Activated CD8-positive, alpha-beta memory T cell treated with anti-CD3 and anti-CD28 coated beads, Interleukin-2, amount 50 U/mL, for 4 hours (primary cell): ENCODE results near the gene GNG7.
"Not testable (repeated sequence)": the region's sequence is repeated elsewhere in the genome, so short reads cannot be mapped to it uniquely, and the experiment has no call there.

Source experiments
- DNase-seq: peaks from one replicate; pipeline ENCODE4 v3.0.0-alpha.2; 2020

GNG7 gene

GRCh38 chr19:2711172-2711874, 8.8 kb upstream of the GNG7 start:
- DNase-seq, result no peak

DNA sequence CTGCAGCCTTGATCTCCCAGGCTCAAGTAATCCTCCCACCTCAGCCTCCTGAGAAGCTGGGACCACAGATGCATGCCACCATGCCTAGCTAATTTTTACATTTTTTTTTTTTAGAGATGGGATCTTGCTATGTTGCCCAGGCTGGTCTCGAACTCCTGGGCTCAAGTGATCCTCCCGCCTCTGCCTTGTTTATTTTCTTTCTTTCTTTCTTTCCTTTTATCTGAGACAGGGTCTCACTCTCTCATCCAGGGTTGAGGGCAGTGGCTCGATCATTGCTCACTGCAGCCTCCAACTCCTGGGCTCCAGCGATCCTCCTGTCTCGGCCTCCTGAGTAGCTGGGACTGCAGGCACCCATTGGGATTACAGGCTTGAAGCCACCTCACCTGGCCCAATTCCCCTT, 3.8 kb upstream of the GNG7 start:
- no peak for DNase-seq

DNA sequence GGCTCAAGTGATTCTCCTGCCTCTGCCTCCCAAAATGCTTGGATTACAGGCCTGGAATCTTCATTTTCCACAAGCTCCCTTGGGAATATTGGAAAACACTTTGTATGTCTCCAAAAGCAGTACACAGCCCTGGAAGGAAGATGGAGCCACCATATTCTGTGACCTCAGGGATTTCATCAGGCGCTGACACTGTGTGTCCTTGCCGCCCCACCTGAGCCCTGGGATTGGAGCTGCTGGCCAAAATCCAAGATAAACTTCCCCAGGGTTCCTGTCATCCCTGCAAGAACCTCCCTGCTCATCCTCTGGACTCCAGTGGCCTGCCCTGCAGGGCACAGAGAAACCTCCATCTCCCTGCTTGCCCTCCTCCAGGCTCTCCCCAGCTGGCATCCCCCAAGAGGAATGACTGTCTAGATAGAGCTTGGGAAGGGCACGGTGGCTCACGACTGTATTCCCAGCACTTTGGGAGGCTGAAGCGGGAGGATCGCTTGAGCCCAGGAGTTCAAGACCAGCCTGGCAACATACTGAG, 1.3 kb upstream of the GNG7 start:
- DNase-seq, result no peak

- no peak for DNase-seq
Observed at GRCh38 chr19:2703077-2703437, 563 bp upstream of the GNG7 start.

DNA sequence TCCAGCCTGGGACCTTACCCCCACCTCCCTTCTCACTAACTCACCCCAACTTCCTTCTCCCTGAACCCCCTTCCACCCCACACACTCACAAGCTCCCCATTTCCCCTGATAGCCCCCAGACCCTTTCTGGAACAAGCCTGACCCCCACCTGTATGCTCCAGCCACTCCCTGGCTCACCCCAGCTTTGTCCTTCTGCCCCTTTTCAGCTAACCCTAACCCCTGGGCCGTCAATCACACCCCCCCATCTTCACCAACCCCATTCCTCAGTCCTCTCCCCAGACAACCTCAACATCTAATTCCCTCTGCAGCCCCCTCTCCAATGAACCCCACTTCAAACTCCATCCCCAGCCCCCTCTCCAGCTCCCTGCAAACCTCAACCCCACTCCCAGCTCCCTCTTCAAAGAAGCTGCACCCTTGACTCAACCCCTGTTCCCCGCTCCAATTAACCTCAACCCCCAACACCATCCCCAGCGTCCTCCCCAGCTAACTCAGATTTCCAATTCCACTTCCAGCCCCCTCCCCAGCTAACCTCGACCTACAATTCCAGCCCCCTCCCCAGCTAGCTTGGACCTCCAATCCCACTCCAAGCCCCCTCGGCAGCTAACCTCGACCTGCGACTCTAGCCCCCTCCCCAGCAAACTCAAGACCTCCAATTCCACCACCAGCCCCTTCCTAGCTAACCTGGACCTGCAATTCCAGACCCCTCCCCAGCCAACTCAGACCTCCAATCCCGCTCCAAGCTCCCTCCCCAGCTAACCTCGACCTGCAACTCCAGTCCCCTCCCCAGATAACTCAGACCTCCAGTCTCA, 929 bp downstream of the GNG7 start:
- DNase-seq, result no peak

GRCh38 chr19:2700660-2701360, 1.7 kb downstream of the GNG7 start:
- DNase-seq, result no peak

GRCh38 chr19:2699413-2700140, 2.9 kb downstream of the GNG7 start:
- DNase-seq, result no peak

- DNase-seq, result no peak
Observed at GRCh38 chr19:2694196-2694595, 8.3 kb downstream of the GNG7 start.

- DNase-seq, result no peak
Observed at GRCh38 chr19:2693492-2694160, 8.9 kb downstream of the GNG7 start.

DNA sequence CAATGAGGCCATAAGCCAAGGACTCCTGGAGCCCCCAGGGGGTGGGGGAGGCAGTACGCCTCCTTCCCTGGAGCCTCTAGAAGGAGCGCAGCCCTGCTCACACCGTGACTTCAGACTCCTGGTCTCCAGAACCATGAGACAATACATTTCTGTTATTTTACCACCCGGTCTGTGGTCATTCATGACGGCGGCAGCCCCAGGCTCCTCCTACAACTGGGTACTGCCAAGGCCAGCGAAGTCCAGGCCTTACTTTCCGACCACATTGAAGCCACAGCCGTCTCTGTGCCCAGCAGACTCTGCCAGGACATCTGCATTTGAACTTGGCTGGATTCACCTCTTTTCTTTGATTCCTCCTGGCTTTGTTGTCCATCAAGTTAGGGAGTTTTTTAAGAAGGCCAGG, 10.5 kb downstream of the GNG7 start:
- DNase-seq, result no peak

GRCh38 chr19:2690856-2691255, 11.6 kb downstream of the GNG7 start:
- no peak for DNase-seq

- DNase-seq, result no peak
Observed at GRCh38 chr19:2686360-2686759, 16.1 kb downstream of the GNG7 start.

- no peak for DNase-seq
Observed at GRCh38 chr19:2685204-2685704, 17.2 kb downstream of the GNG7 start.

GRCh38 chr19:2683430-2684003, 19.0 kb downstream of the GNG7 start:
- DNase-seq, result no peak

- no peak for DNase-seq
Observed at GRCh38 chr19:2680808-2681207, 21.7 kb downstream of the GNG7 start.

DNA sequence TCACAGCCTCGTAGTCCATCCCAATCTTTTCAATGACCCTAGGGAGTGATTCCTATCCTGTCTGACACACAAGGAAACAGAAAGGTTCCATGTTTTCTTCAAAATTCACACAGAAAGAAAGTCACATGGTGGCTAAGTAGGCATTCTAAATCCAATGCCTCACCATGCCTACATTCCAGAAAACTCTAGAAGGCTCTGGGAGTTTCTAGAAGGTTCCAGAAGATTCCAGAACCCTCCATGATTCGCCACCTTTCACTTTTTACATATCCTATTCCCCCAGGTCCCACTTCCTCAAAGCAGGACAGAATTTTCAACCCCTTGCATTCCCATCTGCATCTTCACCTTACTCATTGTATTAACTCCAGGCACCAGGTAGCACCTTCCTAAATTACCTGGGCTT, 23.1 kb downstream of the GNG7 start:
- no peak for DNase-seq

DNA sequence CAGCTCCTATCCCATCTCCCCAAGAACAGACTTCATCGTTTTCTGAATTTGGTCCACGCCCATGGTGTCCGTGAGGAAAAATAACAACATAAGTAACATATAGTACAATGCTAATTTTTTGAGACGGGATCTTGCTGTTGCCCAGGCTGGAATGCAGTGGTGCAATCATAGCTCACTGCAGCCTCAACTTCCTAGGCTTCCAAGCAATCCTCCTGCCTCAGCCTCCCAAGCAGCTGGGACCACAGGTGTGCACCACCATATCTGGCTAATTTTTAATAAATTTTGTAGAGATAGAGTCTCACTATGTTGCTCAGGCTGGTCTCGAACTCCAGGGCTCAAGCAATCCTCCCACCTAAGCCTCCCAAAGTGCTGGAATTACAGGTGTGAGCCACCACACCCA, 23.5 kb downstream of the GNG7 start:
- DNase-seq, result not testable (repeated sequence)

DNA sequence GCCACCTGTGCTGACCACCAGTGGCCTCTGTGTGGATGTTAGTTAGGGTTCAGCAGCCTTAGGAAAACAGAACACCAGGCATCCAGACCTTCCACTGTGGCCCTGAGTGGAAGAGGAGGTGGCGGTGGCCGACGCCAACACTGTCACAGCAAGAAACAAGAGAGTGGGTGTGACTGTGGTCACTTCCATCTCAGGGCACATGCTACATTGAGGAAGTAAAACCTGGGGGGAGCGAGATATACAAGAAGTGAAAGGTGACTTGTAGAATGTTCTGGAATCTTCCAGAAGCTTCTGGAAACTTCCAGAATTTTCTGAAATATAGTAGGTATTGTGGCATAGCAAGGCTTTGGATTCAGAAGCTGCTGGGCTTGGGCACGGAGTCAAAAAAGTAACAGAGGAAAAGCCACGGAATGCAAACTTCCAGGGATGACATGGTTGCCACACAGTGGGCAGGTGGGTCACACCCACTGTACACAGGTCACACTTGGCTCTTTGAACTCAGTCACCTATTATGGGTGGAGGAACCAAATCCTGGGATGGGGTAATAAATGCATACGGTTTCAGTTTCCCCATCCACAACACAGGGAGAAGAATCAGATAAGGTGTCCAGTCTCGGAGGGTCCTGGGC, 24.3 kb downstream of the GNG7 start:
- DNase-seq, result no peak

DNA sequence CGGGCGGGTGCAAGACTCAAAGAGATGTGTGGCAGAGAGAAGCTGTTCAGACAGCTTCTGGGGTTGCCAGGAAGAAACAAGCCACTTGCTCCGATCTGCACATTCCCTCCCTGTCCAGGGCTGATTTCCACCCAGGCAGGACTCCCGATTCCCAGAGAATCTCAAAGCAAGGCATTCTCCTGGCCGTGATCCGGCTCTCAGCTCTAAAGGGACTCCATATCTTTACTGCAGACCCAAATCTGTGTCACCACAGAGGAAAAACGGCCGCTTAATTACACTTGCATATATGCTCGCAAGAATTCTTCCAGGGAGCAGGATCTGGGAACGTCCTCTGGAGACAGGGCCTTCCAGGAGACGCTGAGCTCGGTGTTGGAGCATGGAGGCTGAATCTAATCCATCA, 25.7 kb downstream of the GNG7 start:
- no peak for DNase-seq

GRCh38 chr19:2675892-2676291, 26.6 kb downstream of the GNG7 start:
- DNase-seq, result no peak

- no peak for DNase-seq
Observed at GRCh38 chr19:2670217-2670616, 32.3 kb downstream of the GNG7 start.
